ENCODE measurements around the gene OR5K4. TPM values are rescaled to one million over a fixed set of nuclear protein-coding genes. Genes with fewer than 3 reads are reported as not detected.

Gene OR5K4
- total and polyA plus RNA-seq, 2 of the 8 experiments (the other 6 are each of a cell fraction or from before 2014, with no cell fraction given): not detected

DNA sequence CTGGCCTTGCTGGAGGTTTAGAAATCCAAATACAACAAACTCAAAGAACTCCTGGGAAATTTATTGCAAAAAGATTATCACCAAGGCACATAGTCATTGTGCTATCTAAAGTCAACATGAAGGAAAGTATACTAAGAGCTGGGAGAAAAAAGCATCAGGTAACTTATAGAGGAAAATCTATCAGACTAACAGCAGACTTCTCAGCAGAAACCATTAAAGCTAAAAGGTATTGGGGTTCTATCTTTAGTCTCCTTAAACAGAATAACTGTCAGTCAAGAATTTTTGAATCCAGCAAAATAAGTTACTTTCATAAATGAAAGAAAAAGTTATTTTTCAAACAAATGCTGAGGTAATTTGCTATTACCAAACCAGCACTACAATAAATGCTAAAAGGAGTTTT, 44.9 kb downstream of the OR5K4 start (continued):
- TF ChIP-seq RNF2 (IDR thresholded peaks at IDR 0.05; ENCODE audit: borderline replicate concordance, low read depth, low read length, missing control alignments, poor library complexity, severe bottlenecking): no peak

Measured in H1 (cell line).